Epithelial cell of esophagus (primary cell): ENCODE measurements around the gene FUS.
A peak's percentile ranks its signal among the peaks of the same experiment; 100 is the strongest.

Experiments used
- DNase-seq: peaks from one replicate; pipeline ENCODE4 v3.0.0; 2010; ENCODE audit warnings: low read depth
- H3K4me3 ChIP-seq: 2 replicates; pipeline ENCODE4 v1.5.1; 2011; ENCODE audit warnings: mild to moderate bottlenecking, low read length, control low read depth
- CTCF ChIP-seq: IDR thresholded peaks from 2 replicates; pipeline ENCODE4 v1.5.1; 2011; ENCODE audit warnings: low read depth, mild to moderate bottlenecking, low read length, control low read depth, inconsistent platforms; ENCODE audit not compliant: insufficient read depth; ENCODE audit errors: missing control alignments

Gene FUS

GRCh38 chr16:31179747-31180459 lies at the start of gene FUS:
Gene FUS, plus strand, starts transcription at chr16:31180139. Its CDS starts 76 bp downstream, at chr16:31180215.
- peak; percentile 85 for DNase-seq
- H3K4me3 ChIP-seq, result peak within 1 kb of the TSS; percentile 88
- TF ChIP-seq CTCF, result no peak

GRCh38 chr16:31130336-31130891 lies 49.5 kb upstream of the FUS start:
- no peak for DNase-seq
- no peak overlapping the region for H3K4me3 ChIP-seq
- TF ChIP-seq CTCF, result no peak

- TF ChIP-seq CTCF, result no peak
- peak; percentile 91 for DNase-seq
- H3K4me3 ChIP-seq, result no peak overlapping the region
Measured at GRCh38 chr16:31130899-31131298, 49.0 kb upstream of the FUS start.

GRCh38 chr16:31131416-31131815 lies 48.5 kb upstream of the FUS start:
- DNase-seq, result no peak
- TF ChIP-seq CTCF, result no peak
- H3K4me3 ChIP-seq, result no peak overlapping the region

GRCh38 chr16:31131841-31132271 lies 48.1 kb upstream of the FUS start:
- TF ChIP-seq CTCF, result no peak
- no peak overlapping the region for H3K4me3 ChIP-seq
- peak; percentile 53 for DNase-seq

GRCh38 chr16:31132303-31132979 lies 47.5 kb upstream of the FUS start:
- DNase-seq, result no peak
- no peak for TF ChIP-seq CTCF
- H3K4me3 ChIP-seq, result no peak overlapping the region
